ENCODE results near the gene KIAA1671. TPM values are rescaled to one million over a fixed set of nuclear protein-coding genes. Genes with fewer than 3 reads are reported as not detected.

KIAA1671 gene
- total and polyA plus RNA-seq, 2 of the 13 experiments (the other 11 are each of a cell fraction or from before 2014, with no cell fraction given) = 13.5 to 13.6 TPM

- peak; percentile 100 for TF ChIP-seq ZNF770 (CRISPR knock-in tag; IDR thresholded peaks at IDR 0.05)
- no peak for TF ChIP-seq ZNF121 (CRISPR knock-in tag; IDR thresholded peaks at IDR 0.05)
- TF ChIP-seq ZFP36 (IDR thresholded peaks at IDR 0.05; ENCODE audit: borderline replicate concordance, low read depth, low read length, partially characterized antibody) = no peak
- no peak for TF ChIP-seq TOPORS (CRISPR knock-in tag; IDR thresholded peaks at IDR 0.05)
- peak; percentile 63; the same call in 1 of the 2 replicates for TF ChIP-seq SALL1 (CRISPR knock-in tag; IDR thresholded peaks at IDR 0.05)
- 0 out of 2 replicates have a peak, but pooled peaks have one; percentile 30 for TF ChIP-seq ARID3A (IDR thresholded peaks at IDR 0.05; ENCODE audit: low read depth, low read length)
- TF ChIP-seq ZNF740 (CRISPR knock-in tag; IDR thresholded peaks at IDR 0.05) = no peak
- TF ChIP-seq ASH2L (IDR thresholded peaks at IDR 0.05; ENCODE audit: insufficient read length, low read depth, low read length) = peak; percentile 70
- TF ChIP-seq MATR3 (CRISPR knock-in tag; IDR thresholded peaks at IDR 0.05) = no peak
- TF ChIP-seq MED1 (CRISPR knock-in tag; IDR thresholded peaks at IDR 0.05) = peak; percentile 27
- peak; percentile 3 for TF ChIP-seq TEAD3 (CRISPR knock-in tag; optimal IDR thresholded peaks at IDR 0.05; ENCODE audit: borderline replicate concordance)
- TF ChIP-seq SNRNP70 (IDR thresholded peaks at IDR 0.05; ENCODE audit: low read depth, low read length) = no peak
- no peak for TF ChIP-seq GLI4 (CRISPR knock-in tag; IDR thresholded peaks at IDR 0.05; ENCODE audit: borderline replicate concordance)
- TF ChIP-seq ZNF232 (CRISPR knock-in tag; IDR thresholded peaks at IDR 0.05; ENCODE audit: borderline replicate concordance) = no peak
- no peak for TF ChIP-seq JARID2 (CRISPR knock-in tag; IDR thresholded peaks at IDR 0.05; ENCODE audit: insufficient replicate concordance)
- TF ChIP-seq ZNF558 (CRISPR knock-in tag; IDR thresholded peaks at IDR 0.05; ENCODE audit: borderline replicate concordance) = 0 out of 2 replicates have a peak, but pooled peaks have one; percentile 55
- TF ChIP-seq MYNN (CRISPR knock-in tag; IDR thresholded peaks at IDR 0.05; ENCODE audit: low read depth) = 0 out of 2 replicates have a peak, but pooled peaks have one; percentile 68
- TF ChIP-seq PITX1 (CRISPR knock-in tag; IDR thresholded peaks at IDR 0.05) = no peak
- TF ChIP-seq TRIM22 (IDR thresholded peaks at IDR 0.05) = no peak
- TF ChIP-seq NFE2L2 (IDR thresholded peaks at IDR 0.05; ENCODE audit: low read length) = no peak
- TF ChIP-seq ZNF20 (CRISPR knock-in tag; IDR thresholded peaks at IDR 0.05) = no peak
- 0 out of 2 replicates have a peak, but pooled peaks have one; percentile 38 for TF ChIP-seq WIZ (CRISPR knock-in tag; IDR thresholded peaks at IDR 0.05)
Observed at GRCh38 chr22:25169278-25170031, 216.9 kb downstream of the KIAA1671 start (continued).
